GM21619 (cell line): ENCODE results near the gene MBD3.

Experiments used
- ATAC-seq: cut with Tn5 transposase; IDR thresholded peaks from one replicate; pipeline ENCODE4 v1.9.1; 2021; ENCODE audit not compliant: unreplicated experiment

MBD3 gene

DNA sequence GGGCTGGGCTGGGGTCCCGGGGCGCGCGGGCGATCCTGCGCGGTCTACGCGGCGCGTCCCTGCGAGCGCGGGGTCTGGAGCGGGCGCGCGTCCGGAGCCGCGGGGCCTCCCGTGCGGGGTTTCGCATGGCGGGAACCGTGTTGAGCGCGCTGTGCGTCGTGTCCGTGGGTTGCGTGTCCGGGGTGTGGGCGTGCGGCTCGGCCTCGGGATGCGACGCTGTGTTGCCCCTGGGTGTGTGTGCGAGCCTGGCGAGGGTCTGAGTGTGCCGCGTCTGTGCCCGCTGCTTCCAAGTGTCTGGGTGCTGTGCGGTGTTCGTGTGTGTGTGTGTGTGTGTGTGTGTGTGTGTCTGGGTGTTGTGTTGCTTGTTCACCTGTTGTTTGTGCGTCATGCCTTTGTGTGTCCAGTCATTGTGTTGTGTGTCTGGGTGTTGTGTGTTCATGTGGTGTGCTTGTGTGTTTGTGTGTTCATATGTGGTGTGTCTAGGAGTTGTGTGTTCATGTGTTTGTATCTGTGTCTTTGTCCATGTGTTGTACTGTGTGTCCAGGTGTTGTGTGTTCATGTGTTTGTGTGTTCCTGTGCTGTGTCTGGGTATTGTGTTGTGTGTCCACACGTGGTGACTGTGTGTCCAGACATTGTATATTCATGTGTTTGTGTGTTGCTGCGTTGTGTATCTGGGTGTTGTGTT lies 68.2 kb downstream of the MBD3 start:
- ATAC-seq, result no peak
